ENCODE measurements around the gene ETFDH. TPM values are rescaled to one million over a fixed set of nuclear protein-coding genes. Genes with fewer than 3 reads are reported as not detected.

ETFDH gene
- total RNA-seq, 1 donor from 2014 or later = 11.5 TPM

DNA sequence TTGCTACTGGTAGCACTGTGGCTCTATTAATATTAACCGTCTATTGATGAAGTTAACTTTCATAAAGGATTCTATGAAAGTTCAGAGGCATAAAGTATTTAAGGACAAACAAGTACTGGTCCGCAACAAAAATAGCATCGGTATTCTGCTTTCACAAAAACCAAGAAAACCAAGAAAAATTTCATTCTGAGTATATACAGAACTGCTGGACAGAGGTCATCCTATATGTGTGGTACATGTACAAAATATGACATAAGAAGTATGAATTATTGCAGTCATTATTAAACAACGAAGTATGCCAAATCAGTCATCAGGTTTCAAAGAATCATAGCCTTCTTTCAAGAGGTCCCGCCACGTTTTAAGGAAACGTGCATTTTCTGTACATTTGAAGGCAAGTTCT, 2.8 kb upstream of the ETFDH start:
- peak overlapping the region; percentile 23 for H3K4me3 Mint-ChIP-seq (ENCODE audit: unreplicated experiment)
- peaks cover 10% of the 10 kb centered on the region for H3K4me1 Mint-ChIP-seq (ENCODE audit: low read depth, unreplicated experiment)
- TF ChIP-seq, protein P1, sequence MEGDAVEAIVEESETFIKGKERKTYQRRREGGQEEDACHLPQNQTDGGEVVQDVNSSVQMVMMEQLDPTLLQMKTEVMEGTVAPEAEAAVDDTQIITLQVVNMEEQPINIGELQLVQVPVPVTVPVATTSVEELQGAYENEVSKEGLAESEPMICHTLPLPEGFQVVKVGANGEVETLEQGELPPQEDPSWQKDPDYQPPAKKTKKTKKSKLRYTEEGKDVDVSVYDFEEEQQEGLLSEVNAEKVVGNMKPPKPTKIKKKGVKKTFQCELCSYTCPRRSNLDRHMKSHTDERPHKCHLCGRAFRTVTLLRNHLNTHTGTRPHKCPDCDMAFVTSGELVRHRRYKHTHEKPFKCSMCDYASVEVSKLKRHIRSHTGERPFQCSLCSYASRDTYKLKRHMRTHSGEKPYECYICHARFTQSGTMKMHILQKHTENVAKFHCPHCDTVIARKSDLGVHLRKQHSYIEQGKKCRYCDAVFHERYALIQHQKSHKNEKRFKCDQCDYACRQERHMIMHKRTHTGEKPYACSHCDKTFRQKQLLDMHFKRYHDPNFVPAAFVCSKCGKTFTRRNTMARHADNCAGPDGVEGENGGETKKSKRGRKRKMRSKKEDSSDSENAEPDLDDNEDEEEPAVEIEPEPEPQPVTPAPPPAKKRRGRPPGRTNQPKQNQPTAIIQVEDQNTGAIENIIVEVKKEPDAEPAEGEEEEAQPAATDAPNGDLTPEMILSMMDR (IDR thresholded peaks at IDR 0.05; ENCODE audit: partially characterized antibody, unreplicated experiment) = no peak

DNA sequence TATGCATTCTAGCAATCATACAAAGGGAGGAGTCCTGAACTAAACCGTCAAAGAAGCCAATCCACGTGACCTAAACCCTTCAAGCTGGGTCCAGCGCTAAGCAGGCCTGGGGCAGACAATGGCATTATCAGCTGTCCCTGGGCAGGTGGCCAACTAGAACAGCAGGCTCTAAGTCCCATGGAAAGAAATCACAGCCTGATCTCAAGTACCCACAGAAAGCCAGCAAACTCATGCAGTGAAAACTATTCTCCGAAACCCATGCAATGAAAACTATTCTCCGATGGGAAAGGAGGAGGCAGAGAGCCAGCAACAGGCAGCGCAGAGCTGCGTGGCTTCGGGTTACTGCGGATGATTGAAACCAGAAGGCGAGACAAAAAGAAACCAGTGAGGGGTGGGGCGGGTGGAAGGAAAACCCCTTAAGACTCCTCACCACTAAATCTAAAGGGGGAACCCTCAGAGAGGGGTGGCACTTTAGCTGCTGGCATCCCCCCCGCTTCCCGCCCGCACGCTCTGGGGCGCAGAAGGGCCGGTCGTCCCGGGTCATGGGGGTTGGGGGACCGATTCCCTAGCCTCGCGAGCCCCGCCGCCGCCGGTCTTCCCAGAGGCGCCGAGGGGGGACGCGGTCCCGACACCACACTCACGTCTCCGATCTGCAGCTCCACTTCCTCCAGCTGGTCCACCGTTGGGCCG, 976 bp upstream of the ETFDH start:
- H3K9me3 Mint-ChIP-seq (ENCODE audit: unreplicated experiment) = peaks cover 18% of the 10 kb centered on the region
- H3K27ac Mint-ChIP-seq (ENCODE audit: unreplicated experiment) = peak overlapping the region; percentile 100
- H3K4me1 Mint-ChIP-seq (ENCODE audit: low read depth, unreplicated experiment) = peaks cover 10% of the 10 kb centered on the region
- peak; percentile 67 for DNase-seq
- no peaks in the 10 kb centered on the region for H3K36me3 Mint-ChIP-seq (ENCODE audit: unreplicated experiment)
- TF ChIP-seq, protein P1 (IDR thresholded peaks at IDR 0.05; ENCODE audit: partially characterized antibody, unreplicated experiment) = no peak
- H3K27me3 Mint-ChIP-seq (ENCODE audit: unreplicated experiment) = peaks cover 12% of the 10 kb centered on the region
- H3K4me3 Mint-ChIP-seq (ENCODE audit: unreplicated experiment) = peak overlapping the region; percentile 100

More for the DNA sequence above, 2.8 kb upstream of the ETFDH start:
- Mint-ChIP-seq H3K9me3 (ENCODE audit: unreplicated experiment) (peaks cover 20% of the 10 kb centered on the region), H3K27ac (ENCODE audit: unreplicated experiment) (peak overlapping the region; percentile 62), H3K27me3 (ENCODE audit: unreplicated experiment) (peaks cover 12% of the 10 kb centered on the region), H3K36me3 (ENCODE audit: unreplicated experiment) (peaks cover 5% of the 10 kb centered on the region)
- DNase-seq = no peak

DNA sequence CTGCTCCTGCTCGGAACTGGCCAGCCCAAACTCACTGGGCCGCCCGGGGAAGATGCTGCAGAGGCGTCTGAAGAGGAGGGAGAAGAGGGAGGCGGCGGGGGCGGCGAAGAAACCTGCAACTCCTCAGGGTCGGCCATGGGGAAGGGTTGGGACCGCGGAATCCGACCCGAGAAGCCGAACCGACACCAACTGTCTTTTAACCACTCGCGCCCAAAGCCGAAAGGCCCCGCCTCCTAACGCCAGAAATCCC, 506 bp upstream of the ETFDH start, which contains the start of gene C4orf46:
C4orf46 (minus strand) TSS at position 223 of the 250 bp plus-strand sequence; CDS start at position 137, 86 bp downstream.
- peak within 1 kb of the TSS; percentile 100 for H3K27ac Mint-ChIP-seq (ENCODE audit: unreplicated experiment)
- no peak for DNase-seq
- peaks cover 10% of the 10 kb centered on the region for H3K4me1 Mint-ChIP-seq (ENCODE audit: low read depth, unreplicated experiment)
- TF ChIP-seq, protein P1 (IDR thresholded peaks at IDR 0.05; ENCODE audit: partially characterized antibody, unreplicated experiment) = no peak
- no peaks in the 10 kb centered on the region for H3K36me3 Mint-ChIP-seq (ENCODE audit: unreplicated experiment)
- peak within 1 kb of the TSS; percentile 100 for H3K4me3 Mint-ChIP-seq (ENCODE audit: unreplicated experiment)
- peaks cover 18% of the 10 kb centered on the region for H3K9me3 Mint-ChIP-seq (ENCODE audit: unreplicated experiment)
- peaks cover 12% of the 10 kb centered on the region for H3K27me3 Mint-ChIP-seq (ENCODE audit: unreplicated experiment)

DNA sequence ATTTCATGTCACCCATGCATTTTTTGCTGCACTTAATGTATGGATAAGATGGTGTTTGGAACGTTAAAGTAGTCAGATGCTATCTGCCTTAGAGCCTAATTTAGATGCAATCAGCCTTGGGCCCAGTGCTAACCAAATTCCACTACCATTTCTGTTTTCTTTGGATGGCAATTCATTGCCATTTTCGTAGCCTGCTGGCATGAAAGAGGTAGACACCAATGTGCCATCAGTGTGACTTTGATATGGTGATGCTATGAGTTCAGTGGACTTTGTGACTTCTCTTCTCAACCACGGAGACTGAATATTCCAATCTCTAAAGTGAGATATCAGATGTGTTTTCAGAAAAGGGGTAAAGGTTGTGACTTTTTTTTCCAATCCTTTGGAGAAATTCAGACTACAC, 1.5 kb downstream of the ETFDH start:
- H3K27me3 Mint-ChIP-seq (ENCODE audit: unreplicated experiment) = peaks cover 12% of the 10 kb centered on the region
- peaks cover 10% of the 10 kb centered on the region for H3K4me1 Mint-ChIP-seq (ENCODE audit: low read depth, unreplicated experiment)
- no peak overlapping the region for H3K4me3 Mint-ChIP-seq (ENCODE audit: unreplicated experiment)
- TF ChIP-seq, protein P1 (IDR thresholded peaks at IDR 0.05; ENCODE audit: partially characterized antibody, unreplicated experiment) = no peak
- no peaks in the 10 kb centered on the region for H3K36me3 Mint-ChIP-seq (ENCODE audit: unreplicated experiment)
- peak overlapping the region; percentile 8 for H3K27ac Mint-ChIP-seq (ENCODE audit: unreplicated experiment)
- no peak for DNase-seq
- peaks cover 18% of the 10 kb centered on the region for H3K9me3 Mint-ChIP-seq (ENCODE audit: unreplicated experiment)

DNA sequence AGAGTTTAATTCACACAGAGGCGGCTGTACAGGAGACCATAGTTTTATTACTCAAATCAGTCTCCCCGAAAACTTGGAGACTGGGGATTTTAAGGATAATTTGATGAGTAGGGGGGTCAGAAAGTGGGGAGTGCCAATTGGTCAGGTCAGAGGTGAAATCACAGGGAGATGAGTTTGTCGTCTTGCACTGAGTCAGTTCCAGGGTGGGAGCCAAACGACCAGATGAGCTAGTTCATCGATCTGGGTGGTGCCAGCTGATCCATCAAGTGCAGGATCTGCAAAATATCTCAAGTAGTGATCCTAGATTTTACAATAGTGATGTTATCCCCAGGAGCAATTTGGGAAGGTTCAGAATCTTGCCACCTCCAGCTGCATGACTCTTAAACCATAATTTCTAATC, 4.0 kb downstream of the ETFDH start:
- H3K27me3 Mint-ChIP-seq (ENCODE audit: unreplicated experiment) = peaks cover 8% of the 10 kb centered on the region
- H3K9me3 Mint-ChIP-seq (ENCODE audit: unreplicated experiment) = peaks cover 13% of the 10 kb centered on the region

More for the DNA sequence above, 4.0 kb downstream of the ETFDH start:
- H3K27ac Mint-ChIP-seq (ENCODE audit: unreplicated experiment) = no peak overlapping the region
- peaks cover 2% of the 10 kb centered on the region for H3K4me1 Mint-ChIP-seq (ENCODE audit: low read depth, unreplicated experiment)
- DNase-seq = no peak
- H3K36me3 Mint-ChIP-seq (ENCODE audit: unreplicated experiment) = no peaks in the 10 kb centered on the region
- H3K4me3 Mint-ChIP-seq (ENCODE audit: unreplicated experiment) = no peak overlapping the region
- TF ChIP-seq, protein P1 (IDR thresholded peaks at IDR 0.05; ENCODE audit: partially characterized antibody, unreplicated experiment) = no peak
